ENCODE measurements around the gene WDFY4.
"Not testable (repeated sequence)": the region's sequence is repeated elsewhere in the genome, so short reads cannot be mapped to it uniquely, and the experiment has no call there.

The WDFY4 gene, protein sequence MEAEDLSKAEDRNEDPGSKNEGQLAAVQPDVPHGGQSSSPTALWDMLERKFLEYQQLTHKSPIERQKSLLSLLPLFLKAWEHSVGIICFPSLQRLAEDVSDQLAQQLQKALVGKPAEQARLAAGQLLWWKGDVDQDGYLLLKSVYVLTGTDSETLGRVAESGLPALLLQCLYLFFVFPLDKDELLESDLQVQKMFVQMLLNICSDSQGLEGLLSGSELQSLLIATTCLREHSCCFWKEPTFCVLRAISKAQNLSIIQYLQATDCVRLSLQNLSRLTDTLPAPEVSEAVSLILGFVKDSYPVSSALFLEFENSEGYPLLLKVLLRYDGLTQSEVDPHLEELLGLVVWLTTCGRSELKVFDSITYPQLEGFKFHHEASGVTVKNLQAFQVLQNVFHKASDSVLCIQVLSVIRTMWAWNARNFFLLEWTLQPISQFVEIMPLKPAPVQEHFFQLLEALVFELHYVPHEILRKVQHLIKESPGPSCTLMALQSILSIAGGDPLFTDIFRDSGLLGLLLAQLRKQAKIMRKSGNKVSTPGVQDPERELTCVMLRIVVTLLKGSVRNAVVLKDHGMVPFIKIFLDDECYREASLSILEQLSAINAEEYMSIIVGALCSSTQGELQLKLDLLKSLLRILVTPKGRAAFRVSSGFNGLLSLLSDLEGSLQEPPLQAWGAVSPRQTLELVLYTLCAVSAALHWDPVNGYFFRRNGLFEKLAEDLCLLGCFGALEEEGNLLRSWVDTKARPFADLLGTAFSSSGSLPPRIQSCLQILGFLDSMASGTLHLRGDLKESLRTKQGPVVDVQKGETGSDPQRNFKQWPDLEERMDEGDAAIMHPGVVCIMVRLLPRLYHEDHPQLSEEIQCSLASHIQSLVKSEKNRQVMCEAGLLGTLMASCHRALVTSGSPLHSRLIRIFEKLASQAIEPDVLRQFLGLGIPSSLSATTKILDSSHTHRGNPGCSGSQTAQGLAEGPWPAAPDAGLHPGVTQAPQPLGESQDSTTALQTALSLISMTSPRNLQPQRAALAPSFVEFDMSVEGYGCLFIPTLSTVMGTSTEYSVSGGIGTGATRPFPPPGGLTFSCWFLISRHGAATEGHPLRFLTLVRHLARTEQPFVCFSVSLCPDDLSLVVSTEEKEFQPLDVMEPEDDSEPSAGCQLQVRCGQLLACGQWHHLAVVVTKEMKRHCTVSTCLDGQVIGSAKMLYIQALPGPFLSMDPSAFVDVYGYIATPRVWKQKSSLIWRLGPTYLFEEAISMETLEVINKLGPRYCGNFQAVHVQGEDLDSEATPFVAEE (N-terminal part only)

DNA sequence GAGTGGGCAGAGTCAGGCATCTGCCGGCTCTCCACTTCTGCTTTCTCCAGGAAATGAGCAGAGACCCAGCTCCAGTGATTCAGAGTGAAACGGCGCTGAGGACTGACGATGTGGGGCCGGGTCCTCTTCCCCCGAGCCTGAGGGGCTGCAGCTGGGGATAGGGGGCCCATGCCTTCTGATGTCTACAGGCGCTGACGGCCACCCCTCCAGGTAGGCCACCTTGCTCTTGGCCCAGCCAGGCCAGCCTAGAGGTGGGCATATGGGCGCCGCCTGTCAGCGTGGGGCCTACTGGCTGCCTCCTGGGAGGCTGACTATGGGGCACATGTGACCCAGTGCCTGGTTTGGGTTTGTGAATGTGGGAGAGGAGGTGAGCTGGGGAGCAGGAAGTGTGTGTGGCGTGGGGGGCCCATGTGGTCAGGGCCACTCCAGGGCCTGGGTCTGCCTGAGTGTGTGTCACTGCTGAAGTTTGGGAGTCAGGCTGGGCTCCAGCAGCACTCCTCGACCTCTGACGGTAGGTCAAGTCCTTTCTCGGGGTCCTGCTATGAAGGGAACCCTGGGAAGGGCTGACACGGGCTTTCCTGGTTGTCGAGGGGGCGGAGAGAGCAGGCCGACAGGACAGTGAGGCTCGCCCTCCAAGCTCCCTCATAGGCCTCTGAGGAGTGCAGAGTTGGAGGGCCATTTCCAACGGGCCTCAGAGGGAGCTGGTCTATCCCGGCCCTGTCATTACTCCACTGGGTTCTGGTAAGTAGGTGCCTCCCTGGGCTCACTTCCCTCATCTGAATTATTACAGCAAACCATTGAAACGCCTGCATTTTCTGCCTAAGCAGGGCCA is at the start of gene WDFY4:
TSS of gene WDFY4 (plus strand) at position 82 of the 832 bp plus-strand sequence. CDS start 24,860 bp downstream, outside the sequence.
- DNase-seq, result peak in 7 of 56 donors; percentile 9 to 40 (median 23)

DNA sequence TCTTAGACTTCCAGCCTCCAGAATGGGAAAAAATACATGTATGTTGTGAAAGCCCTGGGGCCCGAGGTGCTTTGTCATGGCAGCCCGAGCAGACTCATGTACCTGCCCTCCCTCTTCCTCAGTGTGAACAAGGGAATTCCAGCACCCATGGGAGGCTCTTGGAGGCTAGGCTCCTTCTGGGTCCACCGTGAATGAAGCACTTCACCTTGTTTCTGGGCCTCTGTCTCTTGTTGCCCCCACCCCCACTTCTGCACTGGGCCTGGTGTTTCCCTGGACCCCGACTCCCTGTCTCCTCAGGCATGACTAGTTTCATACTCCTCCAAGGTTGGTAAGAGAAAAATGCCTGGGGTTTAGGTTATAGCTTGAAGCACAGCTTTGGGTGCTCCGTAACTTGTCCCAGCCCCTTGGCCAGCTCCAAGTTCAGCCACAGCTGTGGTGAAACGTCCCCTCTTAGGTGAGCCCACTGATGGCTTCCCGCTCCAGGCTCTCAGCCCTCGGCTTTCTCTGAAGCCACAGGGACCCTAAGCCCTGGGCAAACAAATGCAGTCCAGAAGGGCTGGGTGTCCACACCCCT is 49.6 kb upstream of the WDFY4 start:
- no peak for DNase-seq

DNA sequence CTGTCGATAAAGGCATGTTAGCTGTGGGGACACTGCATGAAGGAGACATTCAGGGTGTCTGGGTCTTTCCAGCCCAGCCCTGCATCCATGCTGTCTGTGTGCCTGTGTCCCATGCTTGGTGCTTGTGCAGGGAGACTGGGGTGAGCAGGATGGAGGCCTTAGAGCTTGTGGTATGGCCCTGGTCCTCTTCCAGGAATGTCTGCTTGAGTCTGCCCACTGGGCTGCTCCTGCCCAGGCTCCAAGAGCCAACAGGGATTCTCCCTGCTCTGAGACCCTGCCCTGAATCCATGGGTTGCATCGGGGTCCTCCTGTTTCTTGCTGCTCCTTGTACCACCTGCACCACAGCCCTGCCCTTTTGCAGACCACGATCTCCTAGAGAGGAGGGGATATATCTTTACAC is 48.4 kb upstream of the WDFY4 start:
- no peak for DNase-seq

DNA sequence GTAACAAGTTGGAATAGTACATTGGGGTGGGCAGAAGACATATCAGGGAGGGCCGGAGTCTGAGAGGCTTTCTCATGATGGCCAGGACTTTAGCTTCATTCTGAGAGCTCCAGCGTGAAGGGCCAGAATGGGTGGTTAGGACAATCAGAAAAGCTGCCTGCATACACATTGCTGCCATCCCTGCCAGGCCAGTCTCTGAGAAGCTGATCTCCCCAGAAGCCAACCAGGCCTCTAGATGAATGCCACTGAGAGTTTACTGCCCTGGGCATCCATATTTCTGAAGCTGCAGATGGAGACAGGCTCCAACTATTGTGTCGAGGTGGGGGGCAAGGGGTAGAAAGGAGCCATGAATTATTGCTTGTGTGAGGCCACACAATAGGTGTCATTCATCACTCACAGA is 47.8 kb upstream of the WDFY4 start:
- DNase-seq, result no peak

DNA sequence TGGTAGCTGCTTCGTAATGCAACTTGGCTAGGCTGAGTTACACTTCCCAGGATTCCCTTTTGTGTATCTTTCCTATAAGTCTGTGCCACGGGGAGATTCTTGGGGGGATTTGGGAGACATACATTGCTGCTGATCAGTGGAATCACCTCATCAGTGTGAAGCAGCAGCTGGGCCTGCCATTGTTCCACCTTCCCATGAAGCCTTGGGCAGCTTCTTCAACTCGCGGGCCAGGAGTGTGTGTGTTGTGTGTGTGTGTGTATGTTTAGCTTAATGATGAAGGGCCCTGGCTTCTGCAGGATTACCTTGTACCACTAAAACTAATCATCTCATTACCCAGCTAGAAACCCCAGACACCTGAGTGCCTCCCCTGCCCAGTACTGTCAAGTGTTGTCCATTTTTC is 46.5 kb upstream of the WDFY4 start:
- DNase-seq, result no peak

DNA sequence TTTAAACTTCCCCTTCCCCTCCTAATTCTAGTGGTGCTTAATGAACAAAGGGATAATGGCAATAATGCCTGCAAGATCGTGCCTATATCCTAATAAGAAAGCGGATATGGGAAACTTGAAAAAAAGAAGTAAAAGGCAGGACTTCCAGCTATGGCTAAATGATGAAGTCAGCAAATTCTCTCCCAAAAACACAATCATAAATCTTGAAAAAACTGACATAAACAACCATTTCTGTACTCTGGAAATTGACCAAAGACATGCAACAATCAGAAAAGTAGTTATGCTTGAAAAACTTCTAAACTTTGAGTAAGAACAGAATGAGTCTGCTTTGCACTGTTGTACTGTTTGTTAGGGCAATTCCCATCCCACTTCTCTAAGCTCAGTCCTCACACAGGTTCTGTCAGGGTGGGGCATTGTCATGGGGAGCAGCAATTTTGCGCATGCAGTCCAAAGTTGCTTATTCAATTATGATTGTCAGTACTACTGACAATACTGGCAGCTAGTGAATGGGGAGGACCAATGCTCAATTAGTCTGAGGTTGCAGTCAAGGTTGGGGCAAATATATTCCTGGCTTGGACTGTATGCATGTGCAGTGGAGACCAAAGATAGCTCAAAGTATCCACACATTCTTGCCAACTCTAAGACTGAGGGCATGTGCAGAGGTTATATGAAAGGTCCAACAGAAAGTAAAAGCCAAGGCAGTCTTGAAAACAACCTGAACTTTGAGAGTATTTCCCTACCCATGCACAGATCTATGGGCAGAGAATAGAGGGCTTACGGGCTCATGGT is 45.7 kb upstream of the WDFY4 start:
- no peak for DNase-seq

DNA sequence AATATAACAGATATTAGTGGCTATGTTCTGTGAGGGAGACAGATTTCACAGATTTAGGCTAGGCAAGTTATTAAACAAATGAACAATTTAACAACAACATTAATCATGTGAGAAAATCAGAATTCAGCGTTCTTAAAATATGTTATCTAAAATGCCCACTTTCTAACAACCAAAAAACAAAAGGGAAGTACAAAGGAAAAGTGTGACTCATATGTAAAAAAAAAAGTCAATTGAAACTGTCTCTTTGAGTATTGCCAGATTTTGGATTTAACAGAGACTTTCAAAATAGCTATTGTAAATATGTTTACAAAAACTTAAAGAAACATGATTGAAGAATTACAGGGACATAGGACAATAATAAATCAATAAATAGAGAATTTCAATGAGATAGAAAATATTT is 45.0 kb upstream of the WDFY4 start:
- DNase-seq, result no peak

DNA sequence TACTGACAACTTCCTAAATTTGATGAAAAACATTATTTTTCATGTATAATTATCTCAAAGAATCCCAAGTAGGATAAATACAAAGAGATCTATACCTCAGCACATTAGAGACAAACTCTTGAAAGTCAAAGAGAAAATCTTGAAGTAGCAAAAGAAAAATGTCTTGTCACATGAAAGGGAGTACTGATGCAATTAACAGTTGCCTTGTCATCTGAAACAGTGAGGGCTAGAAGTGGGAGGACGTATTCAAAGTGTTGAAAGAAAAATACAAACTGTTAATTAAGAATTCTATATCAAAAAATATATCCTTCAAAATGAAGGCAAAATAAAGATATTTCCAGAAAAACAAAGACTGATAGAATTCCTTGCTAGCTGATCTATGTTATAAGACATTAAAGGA is 44.3 kb upstream of the WDFY4 start:
- no peak for DNase-seq

DNA sequence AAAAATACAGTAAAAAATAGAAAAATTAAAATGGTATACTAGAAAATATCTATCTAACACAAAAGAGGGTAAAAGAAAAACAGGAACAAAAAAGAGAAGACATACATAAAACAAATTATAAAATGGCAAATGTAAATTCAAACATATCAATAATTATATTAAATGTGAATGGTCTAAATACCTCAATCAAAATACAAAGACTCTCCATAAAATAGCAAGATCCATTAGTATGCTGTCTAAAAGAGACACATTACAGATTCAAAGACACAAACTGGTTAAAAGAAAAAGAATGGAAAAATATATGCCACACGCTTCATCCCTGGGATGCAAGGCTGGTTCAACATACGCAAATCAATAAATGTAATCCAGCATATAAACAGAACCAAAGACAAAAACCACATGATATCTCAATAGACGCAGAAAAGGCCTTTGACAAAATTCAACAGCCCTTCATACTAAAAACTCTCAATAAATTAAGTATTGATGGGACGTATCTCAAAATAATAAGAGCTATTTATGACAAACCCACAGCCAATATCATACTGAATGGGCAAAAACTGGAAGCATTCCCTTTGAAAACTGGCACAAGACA is 43.5 kb upstream of the WDFY4 start:
- DNase-seq, result not testable (repeated sequence)

DNA sequence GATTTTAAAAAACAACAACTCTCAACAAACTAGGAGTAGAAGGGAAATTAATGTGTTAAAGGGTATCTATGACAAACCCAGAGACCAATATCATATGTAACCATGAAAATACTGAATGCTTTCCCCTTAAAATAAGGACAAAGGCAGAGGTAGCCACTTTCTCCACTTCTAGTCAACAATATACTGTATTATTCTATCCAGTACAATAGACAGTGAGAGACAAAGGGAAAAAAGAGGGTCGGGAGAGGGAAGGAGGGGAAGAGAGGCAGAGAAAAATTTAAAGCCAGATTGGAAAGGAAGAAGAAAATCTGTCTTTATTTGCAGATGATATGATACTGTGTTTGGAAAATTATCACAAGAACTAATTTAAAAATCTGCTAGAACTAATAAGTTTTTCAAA is 39.1 kb upstream of the WDFY4 start:
- DNase-seq, result no peak

DNA sequence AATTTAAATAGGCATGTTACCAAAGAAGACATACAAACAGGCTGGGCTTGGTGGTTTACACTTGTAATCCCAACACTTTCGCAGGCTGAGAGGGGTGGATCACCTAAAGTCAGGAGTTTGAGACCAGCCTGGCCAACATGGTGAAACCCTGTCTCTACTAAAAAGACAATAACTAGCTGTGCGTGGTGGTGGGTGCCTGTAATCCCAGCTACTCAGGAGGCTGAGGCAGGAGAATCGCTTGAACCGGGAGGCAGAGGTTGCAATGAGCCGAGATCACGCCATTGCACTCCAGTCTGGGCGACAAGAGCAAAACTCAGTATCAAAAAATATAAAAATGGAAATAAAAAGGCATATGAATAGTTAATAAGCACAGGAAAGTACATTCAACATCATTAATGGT is 37.6 kb upstream of the WDFY4 start:
- not testable (repeated sequence) for DNase-seq

DNA sequence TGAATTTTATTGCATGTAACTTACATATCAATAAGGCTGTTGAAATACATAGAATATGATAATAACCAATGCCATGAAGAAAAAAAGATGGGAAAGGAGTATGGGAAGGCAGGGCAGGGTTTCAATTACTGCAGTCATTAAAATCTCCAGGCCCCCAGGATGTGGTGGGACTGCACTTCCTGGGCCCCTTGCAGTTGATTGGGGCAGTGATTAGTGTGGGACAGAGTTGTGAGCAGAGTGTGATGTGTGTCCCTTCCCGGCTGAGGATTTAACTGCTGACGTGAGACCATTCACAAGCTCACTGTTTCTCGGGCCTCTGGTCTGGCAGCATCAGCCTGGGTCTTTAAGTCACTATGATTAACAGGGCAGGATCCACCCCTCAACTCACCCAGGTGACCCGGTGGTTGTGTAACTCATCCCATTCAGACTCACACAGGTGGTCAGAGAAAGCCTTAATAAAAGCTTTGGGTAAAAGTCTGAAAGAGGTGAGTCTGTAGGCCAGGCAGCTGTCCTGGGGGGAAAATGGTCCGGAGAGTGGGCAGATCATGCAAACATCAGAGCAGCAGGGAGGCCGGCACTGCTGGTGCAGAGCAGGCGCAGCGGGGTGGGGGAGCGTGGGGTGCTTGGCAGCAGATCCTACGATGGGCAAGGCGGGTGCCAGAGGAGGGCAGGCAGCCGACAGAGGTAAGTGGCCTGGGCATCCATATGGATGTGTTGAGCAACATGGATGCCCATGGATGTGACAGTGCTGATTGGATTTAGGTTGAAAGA is 36.3 kb upstream of the WDFY4 start:
- no peak for DNase-seq

DNA sequence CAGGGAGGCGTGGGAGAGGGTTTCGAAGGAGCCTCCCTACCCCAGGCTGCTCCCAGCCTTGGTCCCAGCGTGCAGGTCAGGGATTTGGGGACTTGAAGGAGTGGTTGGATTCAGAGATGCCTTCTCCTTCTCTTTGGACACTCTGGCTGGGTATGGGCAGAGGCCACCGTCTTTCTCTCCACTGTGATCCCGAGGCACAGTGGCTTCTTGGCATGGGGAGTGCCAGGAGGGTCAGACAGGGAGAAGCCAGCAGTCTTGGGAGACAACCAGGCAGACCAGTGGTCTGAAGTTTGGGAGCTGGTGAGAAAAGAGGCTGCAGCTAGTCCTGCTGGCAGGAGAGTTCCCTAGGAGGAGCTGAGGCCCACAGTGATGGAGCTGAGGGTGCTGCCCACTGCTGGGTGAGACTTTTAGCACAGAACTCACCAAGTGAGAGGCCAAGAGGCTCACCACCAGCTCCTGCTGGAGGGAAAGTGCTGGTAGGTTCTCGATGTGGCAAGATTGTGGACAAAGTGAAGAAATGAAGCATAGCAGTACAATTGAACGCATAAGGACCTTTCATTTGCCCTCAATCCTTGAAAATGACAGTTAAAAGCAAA is 35.2 kb upstream of the WDFY4 start:
- DNase-seq, result peak in 15 of 56 donors; percentile 14 to 53 (median 28)

DNA sequence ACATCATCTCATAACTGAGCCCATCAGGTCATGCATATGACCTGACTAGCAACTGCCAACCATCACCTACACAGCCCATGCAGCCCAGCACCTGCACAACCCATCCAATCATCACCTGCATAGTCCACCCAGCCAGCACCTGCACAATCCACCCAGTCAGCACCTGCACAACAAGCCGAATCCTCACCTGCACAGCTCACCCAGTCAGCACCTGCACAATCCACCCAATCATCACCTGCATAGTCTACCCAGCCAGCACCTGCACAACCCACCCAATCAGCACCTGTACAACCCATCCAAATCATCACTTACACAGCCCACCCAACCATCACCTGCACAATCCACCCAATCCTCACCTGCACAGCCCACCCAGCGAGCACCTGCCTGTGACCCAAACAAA is 33.4 kb upstream of the WDFY4 start:
- no peak for DNase-seq

DNA sequence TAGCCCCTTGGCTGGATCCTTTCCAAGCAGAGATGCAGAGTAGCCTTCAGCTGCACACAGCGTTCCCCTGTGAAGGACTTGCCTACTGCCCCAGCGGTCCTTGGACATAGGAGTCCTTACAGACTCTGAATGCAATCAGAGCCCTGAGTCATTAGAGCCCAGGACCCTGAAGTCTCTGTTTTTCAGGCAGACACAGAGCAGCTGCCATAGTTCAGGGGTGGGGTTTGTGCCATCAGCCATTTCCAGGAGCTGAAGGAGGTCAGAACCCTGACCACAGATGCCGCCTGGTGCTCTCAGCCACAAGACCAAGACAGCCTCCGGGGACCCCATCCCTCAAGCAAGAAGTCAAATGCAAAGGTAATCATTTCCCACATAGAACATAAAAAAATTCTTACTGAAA is 32.8 kb upstream of the WDFY4 start:
- DNase-seq, result no peak

DNA sequence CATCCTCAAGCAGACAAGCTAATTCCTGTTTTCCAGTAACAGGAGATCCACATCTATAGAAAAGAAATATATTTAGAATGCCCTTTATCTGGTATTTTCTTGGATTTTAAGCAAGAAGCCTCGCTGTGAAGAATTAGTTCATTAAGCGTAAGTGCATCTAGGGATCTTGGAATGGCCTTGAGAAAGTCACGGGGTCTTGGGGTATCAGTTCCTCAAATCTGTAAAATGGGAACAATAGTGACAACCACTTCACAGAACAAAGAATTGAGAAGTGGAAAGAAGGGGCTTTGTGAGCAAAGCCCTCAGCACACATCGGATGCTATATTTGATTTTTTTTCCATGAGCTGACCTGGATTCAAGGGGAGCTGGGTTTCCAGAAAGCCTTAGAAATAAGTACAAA is 32.3 kb upstream of the WDFY4 start:
- no peak for DNase-seq

DNA sequence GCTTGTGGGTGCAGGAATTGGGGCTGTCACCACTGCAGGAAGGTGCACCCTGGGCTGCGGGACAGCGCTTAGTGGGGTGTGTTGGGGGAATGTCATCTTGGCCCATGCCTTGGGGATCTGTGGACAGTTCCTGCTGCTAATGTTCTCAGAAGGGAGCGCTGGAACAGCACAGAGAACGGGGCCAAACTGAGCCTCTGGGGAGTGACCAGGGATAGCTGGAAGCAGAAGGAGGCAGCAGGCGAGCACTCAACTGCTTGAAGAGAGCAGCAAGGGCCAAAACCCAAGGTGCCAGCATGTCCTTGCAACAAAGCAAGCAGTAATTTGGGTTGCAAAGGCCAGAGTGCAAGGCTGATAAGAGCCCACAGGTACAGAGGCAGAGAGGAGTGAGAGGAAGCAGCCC is 31.3 kb upstream of the WDFY4 start:
- DNase-seq, result no peak
